ENCODE data around the gene BTRC.

Gene BTRC

GRCh38 chr10:101575580-101576210, 221.7 kb downstream of the BTRC start:
- DNase-seq (ENCODE audit: low read depth): no peak
- no peak for TF ChIP-seq POLR2A (IDR thresholded peaks at IDR 0.05; ENCODE audit: extremely low read depth, insufficient read length)
- no peak for TF ChIP-seq MYC (IDR thresholded peaks at IDR 0.05; ENCODE audit: low read depth, low read length)
- TF ChIP-seq, protein P1, sequence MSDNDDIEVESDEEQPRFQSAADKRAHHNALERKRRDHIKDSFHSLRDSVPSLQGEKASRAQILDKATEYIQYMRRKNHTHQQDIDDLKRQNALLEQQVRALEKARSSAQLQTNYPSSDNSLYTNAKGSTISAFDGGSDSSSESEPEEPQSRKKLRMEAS (IDR thresholded peaks at IDR 0.05; ENCODE audit: low read depth, low read length): no peak
- no peak overlapping the region for H3K4me3 ChIP-seq (ENCODE audit: low read depth, low read length)

GRCh38 chr10:101576211-101576863, 222.4 kb downstream of the BTRC start:
- no peak overlapping the region for H3K4me3 ChIP-seq (ENCODE audit: low read depth, low read length)
- TF ChIP-seq POLR2A (IDR thresholded peaks at IDR 0.05; ENCODE audit: extremely low read depth, insufficient read length) (no peak), MYC (IDR thresholded peaks at IDR 0.05; ENCODE audit: low read depth, low read length) (no peak)
- TF ChIP-seq, protein P2, sequence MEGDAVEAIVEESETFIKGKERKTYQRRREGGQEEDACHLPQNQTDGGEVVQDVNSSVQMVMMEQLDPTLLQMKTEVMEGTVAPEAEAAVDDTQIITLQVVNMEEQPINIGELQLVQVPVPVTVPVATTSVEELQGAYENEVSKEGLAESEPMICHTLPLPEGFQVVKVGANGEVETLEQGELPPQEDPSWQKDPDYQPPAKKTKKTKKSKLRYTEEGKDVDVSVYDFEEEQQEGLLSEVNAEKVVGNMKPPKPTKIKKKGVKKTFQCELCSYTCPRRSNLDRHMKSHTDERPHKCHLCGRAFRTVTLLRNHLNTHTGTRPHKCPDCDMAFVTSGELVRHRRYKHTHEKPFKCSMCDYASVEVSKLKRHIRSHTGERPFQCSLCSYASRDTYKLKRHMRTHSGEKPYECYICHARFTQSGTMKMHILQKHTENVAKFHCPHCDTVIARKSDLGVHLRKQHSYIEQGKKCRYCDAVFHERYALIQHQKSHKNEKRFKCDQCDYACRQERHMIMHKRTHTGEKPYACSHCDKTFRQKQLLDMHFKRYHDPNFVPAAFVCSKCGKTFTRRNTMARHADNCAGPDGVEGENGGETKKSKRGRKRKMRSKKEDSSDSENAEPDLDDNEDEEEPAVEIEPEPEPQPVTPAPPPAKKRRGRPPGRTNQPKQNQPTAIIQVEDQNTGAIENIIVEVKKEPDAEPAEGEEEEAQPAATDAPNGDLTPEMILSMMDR (IDR thresholded peaks at IDR 0.05; ENCODE audit: low read depth, low read length): no peak
- TF ChIP-seq, protein P1 (IDR thresholded peaks at IDR 0.05; ENCODE audit: low read depth, low read length): no peak
- DNase-seq (ENCODE audit: low read depth): no peak

- TF ChIP-seq POLR2A (IDR thresholded peaks at IDR 0.05; ENCODE audit: extremely low read depth, insufficient read length): no peak
- no peak for TF ChIP-seq MYC (IDR thresholded peaks at IDR 0.05; ENCODE audit: low read depth, low read length)
- TF ChIP-seq, protein P1 (IDR thresholded peaks at IDR 0.05; ENCODE audit: low read depth, low read length): no peak
- TF ChIP-seq, protein P2 (IDR thresholded peaks at IDR 0.05; ENCODE audit: low read depth, low read length): no peak
- DNase-seq (ENCODE audit: low read depth): no peak
- no peak overlapping the region for H3K4me3 ChIP-seq (ENCODE audit: low read depth, low read length)
Observed at GRCh38 chr10:101577121-101577871, 223.3 kb downstream of the BTRC start.

DNA sequence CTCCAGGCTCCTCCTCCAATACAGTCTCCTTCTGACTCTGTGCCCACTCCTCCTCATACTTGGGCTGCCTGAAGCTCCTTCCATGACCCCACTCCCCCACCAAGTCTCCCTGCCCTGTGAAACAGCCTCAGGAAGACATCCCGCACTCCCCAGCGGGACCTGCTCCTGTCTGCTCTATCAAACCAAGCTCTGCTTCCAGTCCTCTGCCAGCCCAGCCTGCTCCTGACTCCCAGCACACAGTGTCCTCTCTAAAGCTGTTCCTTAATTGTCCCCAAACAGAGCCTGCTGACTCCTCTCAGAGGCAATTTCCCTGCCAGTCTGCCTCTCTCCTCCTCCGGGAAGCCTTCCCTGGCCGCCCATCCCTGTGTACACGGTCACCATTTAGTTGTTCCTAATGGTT, 224.2 kb downstream of the BTRC start:
- no peak overlapping the region for H3K4me3 ChIP-seq (ENCODE audit: low read depth, low read length)
- no peak for DNase-seq (ENCODE audit: low read depth)
- no peak for TF ChIP-seq MYC (IDR thresholded peaks at IDR 0.05; ENCODE audit: low read depth, low read length)
- TF ChIP-seq, protein P2 (IDR thresholded peaks at IDR 0.05; ENCODE audit: low read depth, low read length): no peak
- no peak for TF ChIP-seq POLR2A (IDR thresholded peaks at IDR 0.05; ENCODE audit: extremely low read depth, insufficient read length)
- TF ChIP-seq, protein P1 (IDR thresholded peaks at IDR 0.05; ENCODE audit: low read depth, low read length): no peak

DNA sequence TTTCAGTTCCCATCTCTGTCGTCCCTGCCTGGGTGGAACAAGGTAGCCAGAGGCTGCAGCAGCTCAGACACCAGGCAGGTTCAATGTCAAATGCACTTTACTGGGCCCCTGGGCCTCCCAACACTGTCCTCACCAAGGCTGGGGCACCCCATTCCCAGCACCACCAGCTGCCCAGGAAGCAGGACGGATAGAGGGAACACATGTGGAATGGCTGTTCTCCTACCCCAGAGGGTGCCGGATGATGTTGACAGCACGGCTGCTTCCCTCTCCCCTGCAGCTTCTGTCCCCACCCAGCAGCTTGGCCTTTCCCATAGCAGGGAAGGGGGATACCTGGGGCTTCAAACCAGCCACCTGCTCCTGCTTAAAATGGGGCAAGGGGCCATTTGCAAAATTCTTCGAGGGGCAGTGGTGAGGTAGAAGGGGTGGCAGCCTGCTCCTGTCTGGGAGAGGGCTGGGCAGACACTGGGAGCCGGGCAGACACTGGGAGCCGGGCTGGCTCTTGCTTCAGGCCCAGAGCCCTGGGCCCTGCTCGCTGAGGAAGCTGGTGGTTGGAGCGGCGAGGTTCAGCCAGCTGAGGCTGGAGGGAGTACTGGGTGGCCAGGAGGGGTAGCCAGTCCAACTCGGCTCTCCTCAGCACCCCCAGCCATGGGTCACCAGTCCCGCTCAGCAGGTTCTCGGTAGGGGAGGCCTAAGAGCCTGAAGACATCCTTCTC, 225.0 kb downstream of the BTRC start:
- H3K4me3 ChIP-seq (ENCODE audit: low read depth, low read length): no peak overlapping the region

GRCh38 chr10:101579516-101579870, 225.5 kb downstream of the BTRC start:
- no peak overlapping the region for H3K4me3 ChIP-seq (ENCODE audit: low read depth, low read length)
- no peak for DNase-seq (ENCODE audit: low read depth)
- no peak for TF ChIP-seq MYC (IDR thresholded peaks at IDR 0.05; ENCODE audit: low read depth, low read length)
- TF ChIP-seq, protein P2 (IDR thresholded peaks at IDR 0.05; ENCODE audit: low read depth, low read length): no peak
- TF ChIP-seq, protein P1 (IDR thresholded peaks at IDR 0.05; ENCODE audit: low read depth, low read length): no peak
- no peak for TF ChIP-seq POLR2A (IDR thresholded peaks at IDR 0.05; ENCODE audit: extremely low read depth, insufficient read length)

More for the DNA sequence above, 225.0 kb downstream of the BTRC start:
- TF ChIP-seq MYC (IDR thresholded peaks at IDR 0.05; ENCODE audit: low read depth, low read length) (no peak), POLR2A (IDR thresholded peaks at IDR 0.05; ENCODE audit: extremely low read depth, insufficient read length) (peak; percentile 7)
- no peak for DNase-seq (ENCODE audit: low read depth)

All from NB4 (cell line).